GM18867 (cell line): ENCODE results near the gene PSTPIP1.
A peak's percentile ranks its signal among the peaks of the same experiment; 100 is the strongest.

Experiments
- ATAC-seq: cut with Tn5 transposase; IDR thresholded peaks from one replicate; pipeline ENCODE4 v1.9.1; 2021; ENCODE audit warnings: mild to moderate bottlenecking, moderate library complexity; ENCODE audit not compliant: unreplicated experiment

Gene PSTPIP1

DNA sequence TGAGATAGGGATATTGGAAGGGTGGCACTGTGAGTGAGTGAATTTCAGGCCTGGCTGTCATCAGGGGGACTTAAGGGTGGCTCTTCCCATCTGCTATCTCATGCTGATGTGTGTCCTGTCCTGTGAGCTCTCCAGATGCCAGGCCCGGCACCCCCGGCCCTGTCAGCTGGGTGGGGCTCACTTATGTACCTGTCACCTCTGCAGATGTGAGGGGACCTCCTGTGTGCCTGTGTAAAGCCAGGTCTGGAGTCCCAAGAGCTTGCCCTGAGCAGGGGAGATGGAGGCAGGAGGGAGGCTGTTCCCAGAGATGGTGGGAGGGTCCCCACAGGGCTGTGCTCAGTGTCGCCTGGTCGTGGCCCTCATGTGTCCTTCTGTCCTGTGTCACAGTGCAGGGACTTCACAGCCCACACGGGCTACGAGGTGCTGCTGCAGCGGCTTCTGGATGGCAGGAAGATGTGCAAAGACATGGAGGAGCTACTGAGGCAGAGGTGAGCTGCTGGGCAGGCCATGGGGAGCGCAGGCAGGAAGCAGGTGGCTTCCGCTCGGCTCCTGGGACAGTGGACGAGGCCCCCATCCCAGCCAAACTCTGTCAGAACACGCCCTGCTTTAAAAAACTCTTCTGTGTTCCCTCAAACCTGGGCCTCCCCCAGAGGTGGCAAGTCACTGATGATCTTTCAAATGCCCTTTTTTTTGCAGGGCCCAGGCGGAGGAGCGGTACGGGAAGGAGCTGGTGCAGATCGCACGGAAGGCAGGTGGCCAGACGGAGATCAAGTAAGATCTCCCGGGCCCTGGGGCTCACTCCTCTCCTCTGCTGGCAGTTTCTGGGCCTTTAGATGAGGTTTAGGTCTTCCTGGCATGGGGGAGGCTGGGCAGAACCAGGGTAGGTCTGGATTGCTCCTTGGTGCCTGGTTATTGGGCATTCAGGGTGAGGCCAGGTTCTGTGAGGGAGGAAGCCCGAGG lies 23.1 kb downstream of the PSTPIP1 start:
- ATAC-seq, result no peak

DNA sequence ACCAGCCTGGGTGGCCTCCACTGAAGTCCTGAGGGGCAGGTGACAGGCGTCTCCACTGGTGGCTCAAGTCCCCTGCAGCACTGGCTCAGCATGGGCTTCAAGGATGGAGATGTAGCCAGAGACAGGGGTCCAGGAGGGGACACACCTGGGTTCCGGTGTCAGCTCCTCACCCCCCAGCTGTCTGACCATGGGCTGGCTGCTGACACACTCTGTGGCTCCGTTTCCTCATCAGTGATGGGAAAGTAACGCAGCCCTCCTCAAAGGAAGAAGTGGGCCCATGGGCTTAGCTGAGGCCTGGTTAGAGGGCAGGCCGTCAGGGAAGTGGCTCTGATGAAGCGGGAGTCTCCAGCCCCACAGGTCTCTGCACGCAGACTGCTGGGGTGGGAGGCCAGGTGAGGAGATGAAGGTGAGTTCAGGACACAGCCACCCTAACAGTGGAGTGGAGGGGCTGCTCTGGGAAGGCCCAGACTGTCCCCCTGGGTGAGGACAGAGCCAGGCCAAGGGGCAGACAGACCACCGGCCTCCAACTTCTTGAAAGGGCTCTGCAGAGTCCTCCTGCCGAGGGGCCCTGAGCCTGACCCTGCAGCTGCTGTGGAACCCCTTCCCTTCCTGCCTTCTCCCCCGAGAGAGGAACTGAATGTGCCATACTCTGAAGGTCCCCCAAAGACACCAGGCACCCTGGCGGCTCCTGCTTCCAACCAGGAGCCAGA lies 24.0 kb downstream of the PSTPIP1 start:
- ATAC-seq, result no peak

GRCh38 chr15:77019521-77020331 lies 24.8 kb downstream of the PSTPIP1 start:
- ATAC-seq, result no peak

DNA sequence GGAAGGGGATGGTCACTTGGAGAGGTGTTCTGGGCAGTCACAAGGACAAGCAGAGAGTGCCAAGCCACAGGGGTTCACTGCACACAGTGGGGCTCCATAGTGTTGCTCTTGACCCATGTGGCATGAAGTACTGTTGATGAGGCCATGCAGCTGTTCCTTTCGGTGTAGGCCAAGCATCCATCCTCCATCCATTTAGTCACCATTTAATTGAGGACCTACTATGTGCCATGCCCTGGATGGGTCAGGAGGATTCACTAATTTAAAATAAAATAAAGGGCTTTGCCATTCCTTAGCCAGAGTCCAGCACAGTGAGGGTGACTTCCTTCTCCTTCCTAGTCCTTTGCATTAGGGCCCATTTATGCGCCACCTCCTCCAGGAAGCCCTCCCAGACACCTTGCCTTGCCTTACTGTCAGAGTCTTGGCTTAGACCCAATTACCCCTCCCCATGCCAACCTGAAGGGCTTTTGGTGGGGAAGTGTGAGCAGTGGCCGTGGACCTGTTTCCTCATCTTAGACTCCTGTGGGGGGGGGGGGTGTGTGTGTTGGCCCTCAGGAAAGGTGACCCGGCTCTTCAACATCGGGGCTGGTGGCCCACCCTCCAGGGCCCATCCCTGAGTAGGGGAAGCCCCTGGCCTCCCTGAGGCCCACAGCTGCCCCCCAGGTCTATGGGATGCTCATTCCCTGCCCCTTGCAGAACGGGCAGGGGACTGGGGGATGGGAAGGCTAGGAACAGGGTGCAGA lies 25.6 kb downstream of the PSTPIP1 start:
- ATAC-seq, result no peak

GRCh38 chr15:77021088-77021481 lies 26.2 kb downstream of the PSTPIP1 start:
- ATAC-seq, result no peak

- ATAC-seq, result no peak
Measured at GRCh38 chr15:77021803-77022381, 27.0 kb downstream of the PSTPIP1 start.

- no peak for ATAC-seq
Measured at GRCh38 chr15:77022646-77023575, 28.0 kb downstream of the PSTPIP1 start.

DNA sequence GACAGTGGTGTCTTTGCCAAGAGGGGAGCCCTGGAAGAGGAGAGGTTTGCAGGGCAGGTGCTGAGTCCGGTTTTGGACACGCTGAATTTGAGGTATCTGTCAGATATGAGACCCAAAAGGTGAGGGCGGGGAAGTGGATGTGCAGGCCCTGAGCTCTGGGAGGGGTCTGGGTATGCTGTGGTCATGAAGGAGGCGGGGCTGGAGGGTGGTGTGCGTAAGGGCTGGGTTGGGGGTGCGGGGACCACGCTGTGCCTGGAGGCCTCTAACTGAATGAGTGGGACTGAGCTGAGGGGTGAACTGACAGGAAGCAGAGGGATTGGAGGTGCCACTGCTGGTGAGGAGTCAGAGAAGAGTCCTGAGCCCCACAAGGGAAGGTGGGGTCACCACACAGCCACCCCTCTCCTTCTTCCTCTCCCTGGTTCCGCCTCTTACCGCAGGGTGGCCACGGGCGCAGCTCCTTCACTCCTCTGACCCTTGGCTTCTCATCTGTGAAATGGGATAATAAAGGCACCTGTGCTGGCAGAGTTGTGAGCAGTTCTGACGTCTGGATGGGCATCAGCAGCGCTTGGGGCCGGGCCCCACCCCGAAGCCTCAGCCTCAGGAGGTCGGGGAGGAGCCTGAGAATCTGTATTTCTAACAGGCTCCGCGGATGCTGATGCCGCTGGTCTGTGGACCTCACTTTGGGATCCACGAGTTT lies 28.8 kb downstream of the PSTPIP1 start:
- ATAC-seq, result no peak

- ATAC-seq, result peak; percentile 43
Measured at GRCh38 chr15:77024273-77025082, 29.6 kb downstream of the PSTPIP1 start.

DNA sequence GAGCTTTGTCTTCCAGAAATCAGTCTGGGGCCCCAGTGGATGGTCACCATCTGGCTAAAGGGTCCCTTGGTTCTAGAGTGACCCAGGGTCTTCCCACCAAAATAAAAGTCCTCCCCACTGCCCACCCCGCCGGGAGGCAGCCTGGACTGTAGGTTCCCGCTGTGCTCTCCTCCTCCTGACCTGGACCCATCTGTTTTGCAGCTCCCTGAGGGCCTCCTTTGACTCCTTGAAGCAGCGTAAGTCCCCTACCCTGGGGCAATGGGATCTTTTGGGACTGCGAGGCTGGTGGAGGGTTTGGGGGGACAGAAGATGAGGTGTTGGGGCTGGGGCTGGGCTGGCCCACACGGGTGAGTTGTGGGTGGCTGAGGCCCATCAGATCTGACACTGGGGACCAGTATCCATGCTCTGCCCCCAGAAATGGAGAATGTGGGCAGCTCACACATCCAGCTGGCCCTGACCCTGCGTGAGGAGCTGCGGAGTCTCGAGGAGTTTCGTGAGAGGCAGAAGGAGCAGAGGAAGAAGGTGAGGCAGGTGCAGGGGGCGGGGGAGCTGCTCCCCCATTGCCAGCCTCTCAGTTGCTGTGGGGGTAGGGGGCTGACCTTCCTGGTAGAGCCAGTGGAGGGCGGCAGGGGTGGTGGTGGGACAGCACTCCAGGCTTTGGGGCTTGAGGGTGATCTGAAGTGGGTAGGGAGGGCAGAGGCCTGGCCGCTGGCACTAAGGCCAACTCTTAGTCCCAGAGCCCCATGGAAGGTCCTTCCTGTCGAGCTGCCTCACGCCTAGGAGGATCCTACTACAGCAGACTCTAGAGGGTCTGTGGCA lies 30.4 kb downstream of the PSTPIP1 start:
- ATAC-seq, result no peak

GRCh38 chr15:77025941-77026411 lies 31.1 kb downstream of the PSTPIP1 start:
- ATAC-seq, result no peak

DNA sequence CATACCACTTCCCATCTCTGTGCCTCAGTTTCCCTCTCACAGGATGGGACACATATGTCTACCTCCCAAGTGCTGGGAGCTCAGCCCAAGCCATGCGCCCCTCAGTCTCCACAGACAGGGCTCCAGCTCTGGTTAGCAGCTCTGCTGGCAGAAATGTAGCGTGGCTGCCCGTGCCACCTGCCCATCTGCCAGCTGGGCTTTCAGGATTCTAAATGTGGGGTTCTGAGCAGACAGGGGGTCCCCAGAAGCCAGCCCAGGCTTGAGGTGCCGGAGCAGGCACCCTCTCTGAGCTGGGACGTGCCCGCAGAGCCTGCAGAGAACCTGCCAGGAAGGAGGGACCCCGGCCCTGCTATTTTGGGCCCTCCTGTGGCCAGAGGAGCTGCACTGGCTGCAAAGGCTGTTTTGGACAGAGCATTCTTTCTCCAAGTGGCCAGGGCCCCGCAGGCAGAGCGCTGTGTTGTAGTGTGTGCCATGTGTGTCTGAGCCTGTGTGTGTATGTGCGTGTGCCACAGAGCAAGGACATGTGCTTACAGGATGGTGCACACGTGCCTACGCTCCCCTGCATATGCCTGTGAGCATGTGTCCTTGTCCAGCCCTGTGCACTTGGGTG lies 31.7 kb downstream of the PSTPIP1 start:
- ATAC-seq, result no peak

DNA sequence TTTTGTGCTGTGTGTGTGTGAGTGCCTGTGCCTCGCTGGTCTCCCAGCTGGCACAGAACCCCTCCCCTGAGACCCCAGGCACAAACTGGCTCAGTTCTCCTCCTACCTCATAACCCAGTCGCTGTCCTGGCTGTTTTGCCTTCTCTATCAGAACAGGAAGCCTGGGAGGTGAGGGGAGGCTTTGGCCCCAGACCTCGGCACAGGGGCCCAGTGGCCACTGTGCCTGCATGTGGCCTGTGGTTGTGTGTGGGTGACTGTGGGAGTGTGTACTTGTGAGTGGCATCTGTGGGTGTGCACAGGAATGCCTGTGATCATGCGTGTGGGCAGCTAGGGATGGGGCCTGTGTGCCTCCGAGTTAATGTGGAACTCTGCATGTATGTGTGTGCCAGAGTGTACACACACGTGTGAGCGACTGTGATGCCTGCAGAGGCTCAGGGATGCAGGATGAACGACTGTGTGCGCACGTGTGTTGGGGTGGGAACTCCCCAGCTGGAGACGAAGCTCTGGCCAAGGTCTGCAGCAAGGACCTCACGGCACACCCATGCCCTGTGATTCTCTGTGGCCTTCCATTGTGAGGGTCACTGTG lies 32.3 kb downstream of the PSTPIP1 start:
- ATAC-seq, result no peak

DNA sequence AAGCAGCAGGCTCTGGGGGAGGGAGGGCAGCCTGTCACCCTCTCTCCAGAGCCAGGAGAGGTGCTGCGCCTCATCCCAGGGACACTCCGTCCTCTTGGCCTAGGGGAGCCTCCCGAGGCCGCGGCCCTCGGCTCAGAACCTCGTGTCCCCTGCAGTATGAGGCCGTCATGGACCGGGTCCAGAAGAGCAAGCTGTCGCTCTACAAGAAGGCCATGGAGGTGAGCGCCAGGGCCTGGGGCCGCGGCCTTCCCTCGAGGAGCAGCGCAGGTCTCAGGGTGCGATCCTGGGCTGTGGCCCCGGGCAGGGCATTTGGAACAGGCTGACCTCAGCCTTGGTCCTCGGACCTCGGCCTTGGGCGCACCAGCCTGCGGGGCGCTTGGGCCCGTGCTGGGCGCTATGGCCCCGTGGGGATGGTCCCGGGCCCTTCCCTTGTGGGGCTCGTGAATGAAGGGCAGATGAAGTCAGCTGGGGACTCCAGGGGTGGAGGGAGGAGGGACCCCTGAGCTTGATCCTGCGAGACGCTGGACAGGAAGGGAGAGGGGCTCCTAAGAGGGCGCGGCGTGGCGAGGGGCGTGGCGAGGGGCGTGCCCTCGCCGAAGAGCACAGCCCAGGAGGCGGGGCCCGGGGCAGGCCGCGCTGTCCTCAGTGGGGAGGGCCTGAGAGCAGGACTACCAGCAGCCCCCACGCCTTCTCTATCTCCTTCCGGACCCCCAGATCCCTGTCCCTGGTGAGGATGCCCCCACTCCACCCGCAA lies 32.9 kb downstream of the PSTPIP1 start:
- no peak for ATAC-seq
